Umbilical cord (tissue), 2 donors: ENCODE results near the gene RBBP5. TPM values are rescaled to one million over a fixed set of nuclear protein-coding genes. Genes with fewer than 3 reads are reported as not detected.

Source experiments
- DNase-seq: peaks from one replicate; pipeline ENCODE4 v3.0.0-alpha.2; 2015; ENCODE audit warnings: low spot score
- total RNA-seq: library from RNA; depleted of rRNA; stranded (reverse); fragments of >200 nt; gene quantifications from one replicate; pipeline ENCODE4 v1.2.3, GENCODE V29; 2014; ENCODE audit warnings: low replicate concordance; ENCODE audit not compliant: insufficient read depth

Gene RBBP5
- total RNA-seq, 1 donor from 2014 or later, result 13.2 TPM

GRCh38 chr1:205133287-205133686 is 11.5 kb upstream of the RBBP5 start:
- no peak for DNase-seq

DNA sequence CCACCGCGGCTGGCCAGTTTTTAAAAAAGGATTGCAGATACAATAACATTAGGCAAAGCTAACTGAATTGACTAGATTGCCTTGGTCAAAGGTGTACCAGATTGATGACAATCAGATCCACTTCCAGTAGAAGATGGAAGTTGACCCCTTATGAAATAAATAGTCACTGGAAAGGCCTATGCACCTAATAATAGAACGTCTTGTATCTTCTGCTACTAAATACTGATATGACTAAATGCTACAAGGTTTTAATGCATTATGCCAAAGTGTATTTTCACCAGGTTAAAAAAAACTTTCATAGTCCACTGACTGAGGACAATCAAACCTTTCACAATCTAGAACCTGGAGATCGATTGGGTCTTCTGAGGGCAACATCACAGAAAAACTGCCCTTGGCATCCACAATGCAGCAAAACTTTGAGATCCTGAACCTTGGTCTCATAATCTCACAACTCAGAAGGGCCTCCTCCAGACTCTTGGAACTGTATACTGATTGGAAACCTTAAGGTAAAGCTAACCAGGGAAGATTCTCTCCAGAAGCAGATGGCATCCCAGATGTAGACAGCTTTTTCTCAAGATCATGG is 7.8 kb upstream of the RBBP5 start:
- no peak for DNase-seq

DNA sequence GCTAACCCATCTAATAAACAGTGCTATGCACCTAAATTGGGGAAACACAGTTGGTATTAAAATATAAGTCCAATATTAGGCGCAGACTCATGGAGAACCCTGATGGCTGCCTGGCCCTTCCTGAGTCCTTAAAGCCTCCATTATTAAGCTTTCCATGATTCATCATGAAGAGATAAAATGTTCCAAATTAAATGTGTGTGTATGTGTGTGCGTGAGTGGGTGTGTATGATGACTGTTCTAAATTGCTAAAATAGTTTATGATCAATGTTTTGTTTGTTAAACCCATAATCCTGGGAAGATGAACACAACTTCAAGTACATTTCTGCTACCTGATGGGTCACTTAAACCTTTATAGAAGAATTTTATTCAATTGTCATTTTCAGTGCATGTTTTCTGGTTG is 6.3 kb upstream of the RBBP5 start:
- DNase-seq, result no peak

GRCh38 chr1:205127646-205128045 is 5.9 kb upstream of the RBBP5 start:
- no peak for DNase-seq

GRCh38 chr1:205124726-205125125 is 2.9 kb upstream of the RBBP5 start:
- no peak for DNase-seq

GRCh38 chr1:205122489-205122882 is 708 bp upstream of the RBBP5 start:
- no peak for DNase-seq

DNA sequence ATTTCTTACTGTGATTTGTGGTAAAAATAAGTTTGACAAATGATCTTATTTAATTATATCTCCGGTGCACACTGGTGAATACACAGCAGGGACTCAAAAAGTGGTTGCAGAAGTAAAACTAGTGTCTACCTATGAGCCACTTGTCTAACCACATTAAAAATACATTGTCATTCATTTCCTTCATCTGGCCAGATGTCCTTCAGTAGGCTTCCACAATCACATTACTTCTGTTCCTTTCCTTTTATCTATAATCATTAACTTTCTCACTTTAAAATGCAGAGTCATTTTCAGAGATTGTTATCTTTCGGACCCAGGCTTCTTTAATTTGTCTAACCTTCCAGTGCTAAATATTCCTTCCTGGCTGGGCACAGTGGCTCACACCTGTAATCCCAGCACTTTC is 3.0 kb downstream of the RBBP5 start:
- no peak for DNase-seq

GRCh38 chr1:205111354-205111753 is 10.4 kb downstream of the RBBP5 start:
- no peak for DNase-seq

DNA sequence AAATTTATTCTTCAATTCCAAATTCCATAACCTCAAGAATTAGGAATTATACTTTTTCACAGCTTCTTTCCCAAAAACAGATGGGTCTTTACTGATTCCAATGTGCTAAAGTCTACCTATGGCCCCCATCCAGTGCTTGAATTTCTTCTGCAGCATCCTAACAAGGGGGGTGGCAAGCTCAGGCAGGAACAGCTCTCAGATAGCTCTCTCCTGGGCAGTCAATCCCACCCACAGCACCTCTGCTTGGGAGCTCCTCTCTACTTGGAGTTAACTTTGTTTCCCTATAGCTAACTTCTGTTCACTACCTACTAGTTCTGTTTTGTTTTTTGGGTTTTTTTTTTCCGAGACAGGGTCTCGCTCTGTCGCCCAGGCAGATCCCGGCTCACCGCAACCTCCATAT is 12.1 kb downstream of the RBBP5 start:
- DNase-seq, result no peak

- DNase-seq, result no peak
These were observed 12.5 kb downstream of the RBBP5 start for GRCh38 chr1:205109269-205109668.

GRCh38 chr1:205108464-205108863 is 13.3 kb downstream of the RBBP5 start:
- DNase-seq, result no peak

GRCh38 chr1:205107327-205107726 is 14.5 kb downstream of the RBBP5 start:
- no peak for DNase-seq

- DNase-seq, result no peak
These were observed 19.4 kb downstream of the RBBP5 start for GRCh38 chr1:205102404-205102803.

DNA sequence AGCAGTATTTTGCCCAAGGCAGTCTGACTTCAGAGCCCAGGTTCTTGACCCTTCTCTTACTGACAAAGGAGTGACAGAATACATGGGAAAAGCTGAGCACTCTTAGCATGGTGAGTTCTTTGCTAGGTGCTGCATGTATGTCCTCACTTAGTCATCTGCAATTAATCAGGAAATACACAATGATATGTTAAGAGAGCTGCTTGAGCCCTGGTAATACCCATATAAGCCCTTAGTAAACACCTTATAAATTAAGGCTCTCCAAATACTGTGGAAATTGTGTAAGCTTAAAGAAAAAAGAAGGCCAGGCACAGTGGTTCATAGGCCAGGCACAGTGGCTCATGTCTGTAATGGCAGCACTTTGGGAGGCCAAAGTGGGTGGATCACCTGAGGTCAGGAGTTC is 23.5 kb downstream of the RBBP5 start:
- no peak for DNase-seq

DNA sequence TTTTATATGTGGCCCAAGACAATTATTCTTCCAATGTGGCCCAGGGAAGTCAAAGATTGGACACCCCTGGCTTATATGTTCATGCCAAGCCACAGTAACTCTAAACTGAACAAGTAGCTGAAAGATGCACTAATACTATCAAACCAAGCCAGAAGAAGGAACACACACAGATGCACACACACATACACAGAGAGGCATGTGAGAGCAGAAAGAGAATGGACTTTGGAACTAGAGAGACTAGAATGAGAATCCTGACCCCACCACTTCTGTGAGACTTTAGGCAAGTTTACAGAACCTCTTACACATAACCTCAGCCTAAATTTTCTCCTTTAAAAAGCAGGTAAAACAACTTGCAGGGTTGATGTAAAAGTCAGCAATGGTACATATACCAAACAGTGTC is 26.4 kb downstream of the RBBP5 start:
- no peak for DNase-seq

DNA sequence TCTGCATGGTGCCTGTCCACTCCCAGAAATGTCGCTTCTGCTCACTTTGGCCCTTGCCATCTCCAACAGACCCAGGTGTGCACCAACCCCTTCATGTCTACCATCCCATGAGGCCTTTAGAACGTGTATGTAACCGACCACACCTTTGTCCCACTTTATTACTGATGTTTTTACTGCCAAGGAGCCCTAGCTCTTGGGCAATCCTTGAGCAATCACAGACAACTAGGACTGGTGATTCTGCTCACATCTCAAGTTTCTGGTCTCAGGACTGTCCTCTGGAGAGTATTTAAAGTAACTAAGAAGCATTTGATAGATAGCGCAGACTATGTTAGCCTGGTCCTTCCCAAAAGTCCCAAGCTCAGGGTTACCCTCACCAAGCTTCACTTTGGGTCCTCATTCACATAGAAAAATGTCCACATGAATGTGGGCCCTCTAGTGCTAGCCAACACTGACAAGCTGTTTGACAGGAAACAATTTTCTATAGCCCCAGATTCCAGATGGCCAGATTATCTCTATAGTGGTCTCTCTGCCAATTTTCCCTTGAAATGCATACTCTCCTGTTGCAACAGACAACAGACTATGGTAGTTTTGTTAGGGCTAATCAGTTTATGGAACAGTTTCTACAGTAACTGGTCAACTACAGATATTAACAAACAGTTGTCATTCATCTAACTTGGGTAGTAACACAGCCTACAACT is 30.6 kb downstream of the RBBP5 start:
- no peak for DNase-seq

- DNase-seq, result no peak
These were observed 33.4 kb downstream of the RBBP5 start for GRCh38 chr1:205088341-205088740.

DNA sequence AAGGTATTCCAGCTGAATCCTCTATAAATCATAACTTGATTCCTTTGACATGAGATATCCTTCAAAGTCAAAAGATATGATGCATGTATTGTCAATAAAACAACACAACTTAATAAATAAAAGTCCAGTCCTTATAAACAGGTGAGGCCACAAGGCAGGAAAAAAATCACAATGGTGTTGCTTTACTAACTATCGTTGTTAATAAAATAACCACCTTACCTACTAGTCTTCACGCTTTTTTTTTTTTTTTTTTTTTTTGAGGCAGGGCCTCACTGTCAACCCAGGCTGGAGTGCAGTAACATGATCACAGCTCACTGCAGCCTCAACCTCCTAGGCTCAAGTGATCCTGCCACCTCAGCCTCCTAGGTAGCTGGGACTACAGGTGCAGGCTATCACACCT is 37.4 kb downstream of the RBBP5 start, which contains the start of gene TMEM81:
Gene TMEM81, minus strand, starts transcription at position 101 of the 400 bp plus-strand sequence. CDS start 140 bp downstream, outside the sequence.
- no peak for DNase-seq

DNA sequence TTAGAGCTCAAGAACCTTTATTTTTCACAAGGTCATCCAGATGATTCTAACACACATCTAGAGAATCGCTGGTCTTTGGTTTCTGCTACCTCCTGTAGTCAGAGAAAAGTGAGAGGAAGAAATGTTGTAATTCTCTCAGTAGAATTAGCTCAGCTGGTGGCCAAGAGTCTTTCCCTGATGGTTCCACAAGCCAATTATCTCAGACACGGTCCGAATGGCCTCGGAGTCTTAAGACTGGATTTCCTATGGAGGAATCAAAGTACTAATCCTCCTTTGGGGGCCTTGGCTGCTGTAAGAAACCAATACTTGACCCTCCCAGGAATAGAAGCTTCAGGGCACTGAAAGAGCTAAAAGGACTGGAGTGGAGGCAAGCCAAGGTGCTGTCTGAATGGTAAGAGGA is 39.3 kb downstream of the RBBP5 start:
- no peak for DNase-seq

GRCh38 chr1:205077934-205078311 is 43.9 kb downstream of the RBBP5 start:
- DNase-seq, result no peak

- peak; percentile 5 for DNase-seq
These were observed 44.4 kb downstream of the RBBP5 start for GRCh38 chr1:205077158-205077933.

DNA sequence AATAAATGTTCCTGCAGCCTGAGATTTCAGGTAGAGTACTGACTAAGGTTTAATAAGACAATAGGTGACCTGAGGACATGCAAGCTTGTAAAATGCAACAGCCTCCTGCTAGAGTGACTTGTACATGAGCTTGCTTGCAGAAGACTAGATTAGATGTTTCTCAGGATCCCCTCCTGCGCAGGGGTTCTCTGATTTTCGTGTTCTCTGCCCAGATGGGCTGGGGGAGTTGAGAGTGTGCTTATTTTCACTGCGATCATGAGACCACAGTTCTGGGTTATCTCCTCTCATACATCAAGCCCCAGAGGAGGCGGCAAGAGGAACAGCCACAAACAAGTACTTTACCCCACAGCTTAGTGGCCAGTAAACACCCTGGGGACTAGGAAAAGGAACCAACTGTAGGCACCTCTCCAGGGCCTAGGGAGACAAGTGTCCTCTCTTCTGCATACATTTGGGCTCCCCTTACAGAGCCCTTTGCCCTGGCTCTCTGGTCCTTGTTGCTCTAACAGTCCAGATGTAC is 45.5 kb downstream of the RBBP5 start:
- no peak for DNase-seq
